Psoas muscle (tissue), 8 donors: ENCODE results near the gene ST6GALNAC6. TPM values are rescaled to one million over a fixed set of nuclear protein-coding genes. Genes with fewer than 3 reads are reported as not detected.

Source experiments
- ATAC-seq, 4 donors: fragments of 200-7000 bp; cut with Tn5 transposase; one replicate each; pipeline ENCODE4 v1.9.1; 2020; ENCODE audit warnings: moderate library complexity in 3 of 4, mild to moderate bottlenecking in 2 of 4
- DNase-seq, 2 donors: peaks; one replicate each; pipeline ENCODE4 v3.0.0-alpha.2; 2020
- H3K27ac ChIP-seq: fragments of 200-600 bp; one replicate; pipeline ENCODE4 v1.8.0; 2022
- H3K27me3 ChIP-seq, 3 donors: fragments of 200-600 bp in 1 of 3; one replicate each; pipeline versions ENCODE4 v1.6.1 to v1.8.0; 2013 to 2022; ENCODE audit warnings: low read length in 2 of 3, mild to moderate bottlenecking in 2 of 3, moderate library complexity in 1 of 3; ENCODE audit not compliant: insufficient read depth in 3 of 3
- H3K36me3 ChIP-seq, 2 donors: fragments of 200-600 bp in 1 of 2; one replicate each; pipeline versions ENCODE4 v1.6.1 to v1.8.0; 2013 to 2022; ENCODE audit warnings: low read depth in 1 of 2, mild to moderate bottlenecking in 1 of 2, moderate library complexity in 1 of 2; ENCODE audit not compliant: insufficient read depth in 1 of 2
- H3K4me1 ChIP-seq: fragments of 200-600 bp; one replicate; pipeline ENCODE4 v1.8.0; 2022
- H3K4me3 ChIP-seq: fragments of 200-600 bp; one replicate; pipeline ENCODE4 v1.8.0; 2022; ENCODE audit warnings: mild to moderate bottlenecking
- H3K9me3 ChIP-seq: fragments of 200-600 bp; one replicate; pipeline ENCODE4 v1.8.0; 2022
- WGBS, 3 donors: extraction: QIAGEN DNeasy Blood & Tissue Kit; methylation state at CpG; one replicate each; pipeline versions ENCODE4 v1.1.6 to v1.1.7; 2013; 5-methylcytosine and 5-hydroxymethylcytosine counted together
- intact Hi-C, 2 donors: fragments of 100-400 bp; cut with DNase I; formaldehyde crosslinking; loops; one replicate each; pipeline versions ENCODE4 v1.11.0 to v1.14.2; 2022
- polyA plus RNA-seq, 3 donors: library from polyadenylated mRNA; stranded (reverse); fragments of 200-250 nt; gene quantifications; one replicate each; pipeline ENCODE4 v1.2.3, GENCODE V29; 2013
- total RNA-seq, 4 donors: library from RNA; stranded (reverse); fragmentation: NEBNext Ultra II Directional in 2 of 4; extraction: Animal tissue kit (Norgen Biotek cat#: 25700) in 2 of 4; gene quantifications; one replicate each; pipeline versions ENCODE4 v1.2.1 to v1.2.4, GENCODE V29; 2021 to 2023
- TF ChIP-seq, protein P1 (sequence below): fragments of 200-600 bp; IDR thresholded peaks from one replicate; pipeline ENCODE4 v1.8.0; 2022; ENCODE audit warnings: antibody characterized with exemption
- donor health status: healthy with polysubstance abuse.
- donor health status: DM: no; HTN: no; CAD: no; lungs with moderate emphysema.
- donor health status: Bipolar disorder and iron deficiency.
- donor health status: healthy.
- donor health status: DM: yes; HTN: yes; CAD: no.
- donor health status: DM: no; HTN: no; CAD: no.
- donor health status: DM: no; HTN: no; CAD: no.
- donor health status: DM: yes; HTN: yes; CAD: no.

ST6GALNAC6 gene
- total and polyA plus RNA-seq, 7 donors = 18.5 to 35.5 (median 25.0) TPM

DNA sequence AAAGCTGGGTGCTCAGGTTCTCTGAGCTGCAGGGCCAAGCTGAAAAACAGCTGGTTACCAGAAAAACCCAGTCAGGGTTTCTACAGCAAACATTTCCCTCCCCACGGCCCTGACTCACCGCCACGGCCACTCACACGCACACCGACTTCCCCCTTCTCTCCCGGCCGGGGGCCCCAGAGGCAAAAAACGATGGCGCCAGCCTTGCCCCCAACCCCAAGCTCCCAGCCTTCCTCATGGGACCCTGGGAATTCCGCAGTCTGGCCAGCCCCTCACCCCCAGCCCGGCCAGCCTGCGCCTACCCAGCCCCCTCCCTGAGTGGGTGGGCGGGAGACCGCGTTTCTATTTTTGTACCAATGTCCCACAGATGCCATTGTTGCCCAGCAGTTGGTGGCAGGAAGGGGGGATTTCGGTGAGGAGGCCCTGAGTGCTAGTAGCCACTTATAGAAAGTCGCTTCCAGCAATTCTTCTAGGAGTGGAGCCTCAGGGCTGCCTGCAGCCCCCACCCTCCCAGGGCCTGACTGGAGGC is 63.3 kb downstream of the ST6GALNAC6 start:
- peak in 3 of 4 donors; percentile 11 to 33 (median 20) for ATAC-seq
- Histone ChIP-seq H3K27ac (peak overlapping the region; percentile 71), H3K36me3 (peaks cover 0 to 7% of the 10 kb centered on the region in 2 donors), H3K27me3 (no peaks in the 10 kb centered on the region), H3K9me3 (no peaks in the 10 kb centered on the region), H3K4me1 (peaks cover 23% of the 10 kb centered on the region), H3K4me3 (no peak overlapping the region)
- TF ChIP-seq, protein P1, sequence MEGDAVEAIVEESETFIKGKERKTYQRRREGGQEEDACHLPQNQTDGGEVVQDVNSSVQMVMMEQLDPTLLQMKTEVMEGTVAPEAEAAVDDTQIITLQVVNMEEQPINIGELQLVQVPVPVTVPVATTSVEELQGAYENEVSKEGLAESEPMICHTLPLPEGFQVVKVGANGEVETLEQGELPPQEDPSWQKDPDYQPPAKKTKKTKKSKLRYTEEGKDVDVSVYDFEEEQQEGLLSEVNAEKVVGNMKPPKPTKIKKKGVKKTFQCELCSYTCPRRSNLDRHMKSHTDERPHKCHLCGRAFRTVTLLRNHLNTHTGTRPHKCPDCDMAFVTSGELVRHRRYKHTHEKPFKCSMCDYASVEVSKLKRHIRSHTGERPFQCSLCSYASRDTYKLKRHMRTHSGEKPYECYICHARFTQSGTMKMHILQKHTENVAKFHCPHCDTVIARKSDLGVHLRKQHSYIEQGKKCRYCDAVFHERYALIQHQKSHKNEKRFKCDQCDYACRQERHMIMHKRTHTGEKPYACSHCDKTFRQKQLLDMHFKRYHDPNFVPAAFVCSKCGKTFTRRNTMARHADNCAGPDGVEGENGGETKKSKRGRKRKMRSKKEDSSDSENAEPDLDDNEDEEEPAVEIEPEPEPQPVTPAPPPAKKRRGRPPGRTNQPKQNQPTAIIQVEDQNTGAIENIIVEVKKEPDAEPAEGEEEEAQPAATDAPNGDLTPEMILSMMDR = no peak
- 41 to 48% (median 43%) methylated on average over 14 to 17 of the region's 17 CpGs for WGBS, 3 donors
- intact Hi-C loops = no loop called here
- DNase-seq = peak; percentile 70 to 74

Other genes with a start within 250 kb of the ST6GALNAC6 start
- gene CFAP157, start 192.6 kb downstream of the ST6GALNAC6 start, total RNA-seq = under 1 TPM in 1 of 4 donors, not detected in 3; 0.10 TPM
- under 1 TPM; 0.18 to 0.34 (median 0.27) TPM for gene CFAP157, start 192.6 kb downstream of the ST6GALNAC6 start, polyA plus RNA-seq
- gene PTRH1, start 183.9 kb downstream of the ST6GALNAC6 start, total RNA-seq = 10 to 100 TPM in 3 of 4 donors, 1 to 10 TPM in 1; 7.9 to 37.7 (median 13.3) TPM
- gene PTRH1, start 183.9 kb downstream of the ST6GALNAC6 start, polyA plus RNA-seq = 10 to 100 TPM; 21.8 to 44.6 (median 36.2) TPM
- gene TTC16, start 183.5 kb downstream of the ST6GALNAC6 start, total RNA-seq = under 1 TPM in 1 of 4 donors, not detected in 3; 0.10 TPM
- gene TTC16, start 183.5 kb downstream of the ST6GALNAC6 start, polyA plus RNA-seq = under 1 TPM in 2 of 3 donors, not detected in 1; 0.01 to 0.03 TPM
- gene TOR2A, start 164.3 kb downstream of the ST6GALNAC6 start, total RNA-seq = 1 to 10 TPM; 2.8 to 6.7 (median 4.0) TPM
- 1 to 10 TPM; 4.6 to 6.9 (median 5.0) TPM for gene TOR2A, start 164.3 kb downstream of the ST6GALNAC6 start, polyA plus RNA-seq
- 10 to 100 TPM in 2 of 4 donors, 1 to 10 TPM in 2; 8.3 to 12.0 (median 10.3) TPM for gene SH2D3C, start 120.9 kb downstream of the ST6GALNAC6 start, total RNA-seq
- 10 to 100 TPM in 1 of 3 donors, 1 to 10 TPM in 2; 5.3 to 10.0 (median 8.4) TPM for gene SH2D3C, start 120.9 kb downstream of the ST6GALNAC6 start, polyA plus RNA-seq
- 10 to 100 TPM; 26.5 to 46.1 (median 42.9) TPM for gene CDK9, start 113.6 kb downstream of the ST6GALNAC6 start, total RNA-seq
- 10 to 100 TPM; 29.7 to 39.3 (median 31.5) TPM for gene CDK9, start 113.6 kb downstream of the ST6GALNAC6 start, polyA plus RNA-seq
- 10 to 100 TPM; 39.7 to 61.9 (median 45.8) TPM for gene FPGS, start 96.7 kb downstream of the ST6GALNAC6 start, total RNA-seq
- gene FPGS, start 96.7 kb downstream of the ST6GALNAC6 start, polyA plus RNA-seq = 10 to 100 TPM; 21.9 to 32.3 (median 29.8) TPM
- 10 to 100 TPM; 31.7 to 80.4 (median 54.3) TPM for gene ENG, start 44.9 kb downstream of the ST6GALNAC6 start, total RNA-seq
- gene ENG, start 44.9 kb downstream of the ST6GALNAC6 start, polyA plus RNA-seq = 10 to 100 TPM; 22.1 to 78.1 (median 28.6) TPM
- 100 to 1,000 TPM; 369 to 854 (median 688) TPM for gene AK1, start 21.9 kb downstream of the ST6GALNAC6 start, total RNA-seq
- gene AK1, start 21.9 kb downstream of the ST6GALNAC6 start, polyA plus RNA-seq = 100 to 1,000 TPM; 310 to 845 (median 778) TPM
- gene ST6GALNAC4, start 17.4 kb upstream of the ST6GALNAC6 start, total RNA-seq = 10 to 100 TPM in 3 of 4 donors, 1 to 10 TPM in 1; 8.9 to 52.6 (median 27.3) TPM
- 10 to 100 TPM; 14.0 to 31.4 (median 14.8) TPM for gene ST6GALNAC4, start 17.4 kb upstream of the ST6GALNAC6 start, polyA plus RNA-seq
- under 1 TPM in 2 of 4 donors, not detected in 2; 0.40 to 0.44 TPM for gene PIP5KL1, start 31.2 kb upstream of the ST6GALNAC6 start, total RNA-seq
- under 1 TPM in 2 of 3 donors, not detected in 1; 0.05 to 0.12 TPM for gene PIP5KL1, start 31.2 kb upstream of the ST6GALNAC6 start, polyA plus RNA-seq
- 10 to 100 TPM in 3 of 4 donors, 1 to 10 TPM in 1; 9.7 to 17.4 (median 12.2) TPM for gene DPM2, start 38.3 kb upstream of the ST6GALNAC6 start, total RNA-seq
- gene DPM2, start 38.3 kb upstream of the ST6GALNAC6 start, polyA plus RNA-seq = 10 to 100 TPM; 16.6 to 39.6 (median 37.1) TPM
- gene EEIG1, start 81.4 kb upstream of the ST6GALNAC6 start, total RNA-seq = 10 to 100 TPM in 1 of 4 donors, 1 to 10 TPM in 3; 3.6 to 11.4 (median 8.3) TPM
- 1 to 10 TPM; 3.6 to 6.1 (median 5.1) TPM for gene EEIG1, start 81.4 kb upstream of the ST6GALNAC6 start, polyA plus RNA-seq
- gene NAIF1, start 167.7 kb upstream of the ST6GALNAC6 start, total RNA-seq = 1 to 10 TPM; 5.9 to 8.7 (median 6.1) TPM
- 1 to 10 TPM; 4.2 to 8.0 (median 7.8) TPM for gene NAIF1, start 167.7 kb upstream of the ST6GALNAC6 start, polyA plus RNA-seq
- gene SLC25A25, start 168.6 kb upstream of the ST6GALNAC6 start, total RNA-seq = 10 to 100 TPM in 2 of 4 donors, 1 to 10 TPM in 2; 3.6 to 50.3 (median 20.5) TPM
- 10 to 100 TPM in 2 of 3 donors, 1 to 10 TPM in 1; 9.3 to 12.5 (median 10.6) TPM for gene SLC25A25, start 168.6 kb upstream of the ST6GALNAC6 start, polyA plus RNA-seq
- gene PTGES2, start 228.1 kb upstream of the ST6GALNAC6 start, total RNA-seq = 100 to 1,000 TPM; 102 to 150 (median 116) TPM
- gene PTGES2, start 228.1 kb upstream of the ST6GALNAC6 start, polyA plus RNA-seq = 100 to 1,000 TPM in 2 of 3 donors, 10 to 100 TPM in 1; 61.2 to 134 (median 119) TPM
- 1 to 10 TPM in 2 of 4 donors, under 1 TPM in 1, not detected in 1; 0.47 to 2.1 (median 1.4) TPM for gene LCN2, start 249.8 kb upstream of the ST6GALNAC6 start, total RNA-seq
- under 1 TPM; 0.08 to 0.90 (median 0.69) TPM for gene LCN2, start 249.8 kb upstream of the ST6GALNAC6 start, polyA plus RNA-seq